Breast epithelium (tissue), 3 donors: ENCODE measurements around the gene VPS33B.

ENCODE experiments used
- CTCF ChIP-seq, 3 donors: fragments of 450-650 bp; IDR thresholded peaks; one replicate each; pipeline ENCODE4 v1.5.1; 2016 to 2017; ENCODE audit warnings: antibody characterized with exemption in 3 of 3, mild to moderate bottlenecking in 3 of 3, moderate library complexity in 3 of 3
- POLR2AphosphoS5 ChIP-seq, 3 donors: sonication (generic); formaldehyde crosslinking; IDR thresholded peaks; one replicate each; pipeline ENCODE4 v1.6.1; 2017; ENCODE audit warnings: antibody characterized with exemption in 3 of 3

GRCh38 chr15:90990446-90990845 lies 31.9 kb downstream of the VPS33B start:
- no peak for TF ChIP-seq POLR2AphosphoS5 (IDR thresholded peaks at IDR 0.05)
- TF ChIP-seq CTCF (IDR thresholded peaks at IDR 0.05) = no peak
